Erythroblast (primary cell): Measurements from ENCODE around the gene RND1.
"Not testable (repeated sequence)": the region's sequence is repeated elsewhere in the genome, so short reads cannot be mapped to it uniquely, and the experiment has no call there.

Experiments used
- DNase-seq, 2 experiments: peaks; one replicate each; lab custom pipeline; 2025; lab: John Stamatoyannopoulos, UW
- GATA1 ChIP-seq: IDR thresholded peaks from 2 replicates; pipeline ENCODE4 v1.6.1; 2011; ENCODE audit warnings: low read depth, mild to moderate bottlenecking, control low read depth, low read length, moderate library complexity
- POLR2A ChIP-seq: IDR thresholded peaks from 2 replicates; pipeline ENCODE4 v1.6.1; 2011; ENCODE audit warnings: mild to moderate bottlenecking, low read length

The RND1 gene

GRCh38 chr12:48865281-48866051, at the start of gene RND1:
RND1 (minus strand) TSS chr12:48865870; CDS start chr12:48865767, 103 bp downstream.
- no peak for TF ChIP-seq GATA1
- TF ChIP-seq POLR2A, result peak; percentile 85

GRCh38 chr12:48910196-48910595, 44.5 kb upstream of the RND1 start:
- TF ChIP-seq POLR2A (no peak), GATA1 (no peak)
- no peak for DNase-seq

More at GRCh38 chr12:48865281-48866051, at the start of gene RND1:
- peak; percentile 86 to 87 for DNase-seq

- DNase-seq, result not testable (repeated sequence)
Observed at GRCh38 chr12:48909698-48910097, 44.0 kb upstream of the RND1 start.

GRCh38 chr12:48907245-48907644, 41.6 kb upstream of the RND1 start:
- TF ChIP-seq POLR2A, result no peak
- TF ChIP-seq GATA1, result no peak
- DNase-seq, result no peak

GRCh38 chr12:48903982-48904411, 38.3 kb upstream of the RND1 start:
- TF ChIP-seq GATA1 (no peak), POLR2A (no peak)
- peak; percentile 89 to 90 for DNase-seq

- DNase-seq, result no peak
- TF ChIP-seq POLR2A (no peak), GATA1 (no peak)
Observed at GRCh38 chr12:48903363-48903981, 37.8 kb upstream of the RND1 start.

GRCh38 chr12:48901278-48901677, 35.6 kb upstream of the RND1 start:
- TF ChIP-seq GATA1, result no peak
- no peak for TF ChIP-seq POLR2A
- no peak for DNase-seq

DNA sequence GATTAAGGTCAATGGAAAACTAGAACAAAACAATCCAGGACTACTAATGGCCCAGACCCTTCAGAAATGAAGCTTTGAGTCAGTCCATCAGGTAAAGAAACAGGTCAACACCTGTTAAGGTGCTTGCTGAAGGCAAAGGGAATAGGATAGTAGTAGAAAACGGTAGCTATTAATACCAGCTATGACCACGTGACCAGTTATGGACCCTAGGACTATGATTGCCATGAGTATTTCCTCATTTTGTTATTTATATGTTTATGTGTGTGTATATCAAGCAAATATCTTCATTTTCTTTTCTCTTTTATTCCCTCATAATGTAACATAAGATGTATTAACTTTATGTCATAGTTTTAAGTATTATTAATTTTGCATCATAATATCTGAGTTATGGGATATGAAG, 34.0 kb upstream of the RND1 start:
- no peak for DNase-seq
- TF ChIP-seq GATA1 (no peak), POLR2A (no peak)

DNA sequence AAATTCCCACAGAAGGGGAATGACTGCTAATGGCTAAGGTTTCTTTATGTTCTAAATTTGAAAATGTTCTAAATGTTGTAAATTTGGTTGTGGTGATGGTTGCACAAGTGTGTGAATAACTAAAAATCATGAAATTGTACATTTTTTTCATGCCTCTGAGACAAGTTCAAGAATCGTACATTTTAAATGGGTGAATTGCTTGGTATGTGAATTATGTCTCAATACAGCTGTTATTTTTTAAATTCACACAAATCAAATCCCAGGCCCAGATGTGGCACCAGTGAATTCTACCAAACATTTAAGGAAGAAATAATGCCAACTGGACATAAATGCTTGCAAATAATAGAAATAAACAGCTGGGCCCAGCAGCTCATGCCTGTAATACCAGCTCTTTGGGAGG, 28.6 kb upstream of the RND1 start:
- TF ChIP-seq GATA1 (no peak), POLR2A (no peak)
- no peak for DNase-seq

- TF ChIP-seq POLR2A, result no peak
- TF ChIP-seq GATA1, result no peak
- peak; percentile 63 to 75 for DNase-seq
Observed at GRCh38 chr12:48890657-48891418, 25.2 kb upstream of the RND1 start.

GRCh38 chr12:48889679-48890078, 24.0 kb upstream of the RND1 start:
- DNase-seq, result no peak
- TF ChIP-seq POLR2A, result no peak
- no peak for TF ChIP-seq GATA1

- TF ChIP-seq POLR2A (no peak), GATA1 (no peak)
- no peak for DNase-seq
Observed at GRCh38 chr12:48883305-48884161, 17.9 kb upstream of the RND1 start.

GRCh38 chr12:48882972-48883304, 17.3 kb upstream of the RND1 start:
- TF ChIP-seq GATA1 (no peak), POLR2A (no peak)
- DNase-seq, result no peak
